GM23248 (cell line): Measurements from ENCODE around the gene ZNF343. TPM values are rescaled to one million over a fixed set of nuclear protein-coding genes. Genes with fewer than 3 reads are reported as not detected.
"Not testable (repeated sequence)": the region's sequence is repeated elsewhere in the genome, so short reads cannot be mapped to it uniquely, and the experiment has no call there.

ENCODE experiments used
- DNase-seq: peaks from one replicate; pipeline ENCODE4 v3.0.0-alpha.2; 2015
- H2AFZ ChIP-seq: fragments of 200-600 bp; sonication (generic); 2 replicates; pipeline ENCODE4 v1.6.1; 2016; ENCODE audit warnings: antibody characterized with exemption
- H3F3A ChIP-seq: fragments of 200-600 bp; sonication (generic); 2 replicates; pipeline ENCODE4 v1.6.1; 2016; ENCODE audit warnings: mild to moderate bottlenecking, antibody characterized with exemption, mixed run types; ENCODE audit not compliant: insufficient read depth
- H3K27ac ChIP-seq: fragments of 200-600 bp; sonication (generic); 2 replicates; pipeline ENCODE4 v1.5.1; 2016; ENCODE audit warnings: mild to moderate bottlenecking
- H3K27me3 ChIP-seq: fragments of 200-600 bp; sonication (generic); replicated peaks from 2 replicates; pipeline ENCODE4 v1.6.1; 2016; ENCODE audit warnings: mild to moderate bottlenecking; ENCODE audit not compliant: insufficient read depth
- H3K36me3 ChIP-seq: fragments of 200-600 bp; sonication (generic); 2 replicates; pipeline ENCODE4 v1.6.1; 2016; ENCODE audit warnings: low read depth, mild to moderate bottlenecking
- H3K4me1 ChIP-seq: fragments of 200-600 bp; sonication (generic); 2 replicates; pipeline ENCODE4 v1.6.1; 2016; ENCODE audit warnings: mild to moderate bottlenecking; ENCODE audit not compliant: insufficient read depth
- H3K4me2 ChIP-seq: fragments of 200-600 bp; sonication (generic); one replicate; pipeline ENCODE4 v1.6.1; 2016; ENCODE audit warnings: mild to moderate bottlenecking; ENCODE audit not compliant: unreplicated experiment
- H3K4me3 ChIP-seq: fragments of 200-600 bp; sonication (generic); 2 replicates; pipeline ENCODE4 v1.5.1; 2016; ENCODE audit warnings: mild to moderate bottlenecking
- H3K79me2 ChIP-seq: fragments of 200-600 bp; sonication (generic); 2 replicates; pipeline ENCODE4 v1.6.1; 2016; ENCODE audit warnings: mild to moderate bottlenecking; ENCODE audit not compliant: insufficient read depth
- H3K9ac ChIP-seq: fragments of 200-600 bp; sonication (generic); 2 replicates; pipeline ENCODE4 v1.6.1; 2016; ENCODE audit warnings: mild to moderate bottlenecking
- H3K9me2 ChIP-seq: fragments of 200-600 bp; sonication (generic); 2 replicates; pipeline ENCODE4 v1.6.1; 2016; ENCODE audit warnings: mixed run types, mild to moderate bottlenecking, moderate library complexity; ENCODE audit not compliant: insufficient read depth
- H3K9me3 ChIP-seq: fragments of 200-600 bp; sonication (generic); one replicate; pipeline ENCODE4 v1.6.1; 2017; ENCODE audit warnings: low read depth
- H4K20me1 ChIP-seq: fragments of 200-600 bp; sonication (generic); 2 replicates; pipeline ENCODE4 v1.6.0; 2016; ENCODE audit not compliant: insufficient read depth
- EZH2 ChIP-seq: fragments of 200-600 bp; sonication (generic); IDR thresholded peaks from 2 replicates; pipeline ENCODE4 v1.6.1; 2018; ENCODE audit warnings: antibody characterized with exemption, mild to moderate bottlenecking; ENCODE audit not compliant: insufficient read depth, poor library complexity, severe bottlenecking
- EZH2phosphoT487 ChIP-seq: fragments of 200-600 bp; sonication (generic); IDR thresholded peaks from 2 replicates; pipeline ENCODE4 v1.6.1; 2018; ENCODE audit warnings: antibody characterized with exemption, moderate library complexity, mild to moderate bottlenecking, low read depth; ENCODE audit not compliant: insufficient read depth
- WGBS, 2 experiments: methylation state at CpG; one replicate each; pipeline ENCODE4 v1.1.6; 2015 to 2017; ENCODE audit warnings: low lambda C conversion rate in 2 of 2, low coverage in 1 of 2; ENCODE audit errors: missing lambda C conversion rate in 2 of 2; 5-methylcytosine and 5-hydroxymethylcytosine counted together
- in situ Hi-C: fragments of 300-500 bp; cut with MboI; formaldehyde crosslinking; loops from 2 replicates; pipeline ENCODE4 v1.15.0; 2020
- polyA plus RNA-seq: library from polyadenylated mRNA; unstranded; fragments of >200 nt; fragmentation: Nextera tagmentation; extraction: Ambion mirVana; gene quantifications from 2 replicates; pipeline ENCODE4 v1.2.1, GENCODE V29; 2016
- total RNA-seq: library from RNA; depleted of rRNA; stranded (reverse); fragments of >200 nt; shearing (Covaris generic); gene quantifications from 2 replicates; pipeline ENCODE4 v1.2.3, GENCODE V29; 2014

Gene ZNF343
- total and polyA plus RNA-seq, 2 experiments from 2014 or later: 8.1 to 11.0 TPM

DNA sequence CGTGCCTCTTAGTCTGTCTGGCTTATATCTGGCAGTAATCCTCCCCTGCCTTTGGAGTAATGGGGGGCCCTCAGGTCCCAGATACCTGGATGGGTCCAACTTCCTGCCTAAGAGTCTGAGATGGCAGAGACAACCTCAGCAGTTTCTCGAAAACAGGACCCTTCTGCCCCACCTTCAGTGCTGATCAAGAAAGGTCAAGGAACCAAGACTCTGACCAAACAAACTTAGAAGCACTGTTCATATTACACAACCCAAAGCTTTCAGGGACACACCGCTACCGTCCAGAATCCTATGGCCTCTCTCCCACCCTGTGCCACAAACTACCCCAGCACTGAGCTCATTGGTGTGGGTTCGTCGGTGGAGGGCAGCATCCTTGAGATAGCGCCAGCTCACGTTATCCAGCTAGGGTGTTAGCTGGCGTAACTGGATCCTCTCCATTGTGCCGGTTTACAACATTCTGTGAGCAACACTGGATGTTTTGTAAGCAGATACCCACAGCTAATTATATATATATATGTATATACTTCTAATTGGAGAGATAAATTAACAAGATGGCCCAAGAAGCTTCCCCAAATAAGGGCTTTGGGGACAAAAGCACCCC is 20.1 kb upstream of the ZNF343 start:
- H3K9ac ChIP-seq: no peak overlapping the region
- no peak overlapping the region for H3K4me3 ChIP-seq
- H4K20me1 ChIP-seq: no peaks in the 10 kb centered on the region
- H3K27ac ChIP-seq: no peak overlapping the region
- H3K9me3 ChIP-seq: no peaks in the 10 kb centered on the region
- TF ChIP-seq EZH2 (no peak), EZH2phosphoT487 (no peak)
- 60 to 63% methylated on average over 10 of the region's 10 CpGs for WGBS, 2 experiments
- no peaks in the 10 kb centered on the region for H3K36me3 ChIP-seq
- H3K4me1 ChIP-seq: no peaks in the 10 kb centered on the region
- no peaks in the 10 kb centered on the region for H3K27me3 ChIP-seq
- no peak overlapping the region for H3K4me2 ChIP-seq
- no peak for DNase-seq
- no peak overlapping the region for H2AFZ ChIP-seq
- no peaks in the 10 kb centered on the region for H3K9me2 ChIP-seq
- H3K79me2 ChIP-seq: no peaks in the 10 kb centered on the region
- in situ Hi-C loops: loop anchor here (10.0 kb wide), 1 partner anchor 116 kb away; no protein-coding TSS in a partner anchor
- no peaks in the 10 kb centered on the region for H3F3A ChIP-seq

DNA sequence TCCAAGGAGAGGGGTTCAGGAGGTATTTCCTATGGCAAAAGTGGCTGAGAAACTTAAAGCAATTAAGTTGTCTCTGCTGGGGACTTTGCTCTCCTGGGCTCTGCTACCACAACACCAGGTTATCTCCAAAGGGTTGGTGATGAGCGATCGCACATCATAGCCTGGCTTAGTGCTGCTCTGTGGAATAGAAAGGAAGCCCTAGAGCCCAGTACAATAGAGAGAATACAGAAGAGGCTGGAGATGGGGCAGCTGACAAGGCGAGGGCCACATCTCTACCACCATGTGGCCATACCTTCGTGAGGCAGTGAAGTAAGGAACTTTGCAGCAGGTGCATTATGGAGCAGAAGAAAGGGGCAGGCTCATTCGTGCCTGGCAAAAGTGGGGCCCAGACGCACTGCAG is 19.0 kb upstream of the ZNF343 start:
- no peaks in the 10 kb centered on the region for H3K9me2 ChIP-seq
- no peaks in the 10 kb centered on the region for H3K79me2 ChIP-seq
- no peaks in the 10 kb centered on the region for H4K20me1 ChIP-seq
- H3K27ac ChIP-seq: no peak overlapping the region
- H3K36me3 ChIP-seq: no peaks in the 10 kb centered on the region
- no peak overlapping the region for H3K9ac ChIP-seq
- H3K27me3 ChIP-seq: no peaks in the 10 kb centered on the region
- H3K4me1 ChIP-seq: no peaks in the 10 kb centered on the region
- no peak overlapping the region for H3K4me3 ChIP-seq
- H3K4me2 ChIP-seq: no peak overlapping the region
- TF ChIP-seq EZH2phosphoT487: no peak
- TF ChIP-seq EZH2: no peak
- no peaks in the 10 kb centered on the region for H3F3A ChIP-seq
- in situ Hi-C loops: loop anchor here (10.0 kb wide), 1 partner anchor 117 kb away; no protein-coding TSS in a partner anchor
- 57 to 61% methylated on average over 6 of the region's 6 CpGs for WGBS, 2 experiments
- H2AFZ ChIP-seq: no peak overlapping the region
- no peaks in the 10 kb centered on the region for H3K9me3 ChIP-seq
- DNase-seq: no peak

DNA sequence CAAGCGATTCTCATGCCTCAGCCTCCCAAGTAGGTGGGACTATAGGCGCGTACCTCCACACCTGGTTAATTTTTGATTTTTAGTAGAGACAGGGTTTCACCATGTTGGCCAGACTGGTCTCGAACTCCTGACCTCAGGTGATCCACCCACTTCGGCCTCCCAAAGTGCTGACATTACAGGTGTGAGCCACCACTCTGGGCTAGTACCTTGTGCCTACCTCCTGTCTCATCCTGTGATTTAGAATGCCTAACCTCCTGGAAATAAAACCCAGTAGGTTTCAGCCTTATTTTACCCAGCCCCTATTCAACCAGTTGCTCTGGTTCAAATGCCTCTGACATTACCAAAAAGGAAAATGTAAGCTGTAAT is 17.5 kb upstream of the ZNF343 start:
- H3K9ac ChIP-seq, H3K36me3 ChIP-seq, H3K79me2 ChIP-seq, H3K27me3 ChIP-seq, H4K20me1 ChIP-seq, H3K4me3 ChIP-seq, DNase-seq, H3K9me3 ChIP-seq, H3F3A ChIP-seq, H2AFZ ChIP-seq, H3K9me2 ChIP-seq, H3K27ac ChIP-seq, H3K4me2 ChIP-seq, H3K4me1 ChIP-seq: not testable (repeated sequence)
- WGBS, 2 experiments: 91 to 95% methylated on average over 4 to 5 of the region's 5 CpGs
- in situ Hi-C loops: loop anchor here (10.0 kb wide), 1 partner anchor 119 kb away; no protein-coding TSS in a partner anchor

DNA sequence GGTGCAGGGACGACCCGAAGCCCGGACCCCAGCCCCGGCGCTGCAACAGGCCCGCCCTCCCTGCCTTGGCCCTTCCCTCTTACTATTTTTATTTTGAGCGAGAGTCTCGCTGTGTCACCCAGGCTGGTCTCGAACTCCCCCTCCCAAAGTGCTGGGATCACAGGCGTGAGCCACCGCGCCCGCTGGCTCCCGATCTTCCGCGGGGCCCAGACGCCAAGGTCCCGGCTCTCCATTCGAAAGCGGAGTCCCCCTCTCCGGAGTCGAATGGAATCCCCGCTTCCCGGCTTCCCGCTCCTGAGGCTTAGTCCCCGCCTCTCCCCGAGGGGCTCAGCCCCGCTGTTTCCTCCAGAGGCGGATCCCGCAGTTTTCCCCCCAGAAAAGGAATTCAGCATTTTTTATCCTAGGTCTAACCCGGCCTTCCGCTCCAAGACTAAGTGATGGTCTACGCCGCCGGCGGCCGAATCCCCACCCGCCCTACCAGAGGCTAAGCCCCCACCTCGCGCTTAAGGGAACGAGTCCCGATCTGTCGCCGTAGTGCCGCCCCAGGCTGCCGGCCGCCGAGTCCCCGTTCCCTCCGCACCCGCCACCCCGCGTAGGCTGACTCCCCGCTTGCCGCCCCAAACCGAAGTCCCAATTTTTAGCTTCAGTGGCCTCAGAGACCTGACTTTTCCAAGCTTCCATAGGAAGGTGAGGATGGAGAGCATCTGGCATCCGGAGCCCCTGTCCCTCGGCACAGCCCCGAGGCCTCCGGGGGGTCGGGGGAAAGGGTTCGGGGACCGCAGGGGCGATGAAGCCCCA is 16.2 kb upstream of the ZNF343 start:
- H3K79me2 ChIP-seq: no peaks in the 10 kb centered on the region
- H3K4me2 ChIP-seq: peak overlapping the region; percentile 94
- in situ Hi-C loops: loop anchor here (10.0 kb wide), 1 partner anchor 120 kb away; no protein-coding TSS in a partner anchor
- no peaks in the 10 kb centered on the region for H3F3A ChIP-seq
- H4K20me1 ChIP-seq: no peaks in the 10 kb centered on the region
- H3K4me3 ChIP-seq: peak overlapping the region; percentile 89
- 1 to 2% methylated on average over 59 to 64 of the region's 64 CpGs for WGBS, 2 experiments
- H3K27me3 ChIP-seq: no peaks in the 10 kb centered on the region
- peak overlapping the region; percentile 58 for H3K27ac ChIP-seq
- H3K9me3 ChIP-seq: no peaks in the 10 kb centered on the region
- TF ChIP-seq EZH2phosphoT487: no peak
- no peak for TF ChIP-seq EZH2
- peak overlapping the region; percentile 95 for H2AFZ ChIP-seq
- peak; percentile 68 for DNase-seq
- H3K9ac ChIP-seq: peak overlapping the region; percentile 87
- no peaks in the 10 kb centered on the region for H3K9me2 ChIP-seq
- no peaks in the 10 kb centered on the region for H3K36me3 ChIP-seq
- no peaks in the 10 kb centered on the region for H3K4me1 ChIP-seq
